NCI-H2227 treated with DMSO at 0.1 percent for 48 hours (cell line): Measurements from ENCODE around the gene DNLZ.

Experiments used
- DNase-seq: peaks from one replicate; lab custom pipeline; 2025; lab: John Stamatoyannopoulos, UW

DNLZ gene

GRCh38 chr9:136375096-136375495, 11.6 kb upstream of the DNLZ start:
- DNase-seq: no peak

DNA sequence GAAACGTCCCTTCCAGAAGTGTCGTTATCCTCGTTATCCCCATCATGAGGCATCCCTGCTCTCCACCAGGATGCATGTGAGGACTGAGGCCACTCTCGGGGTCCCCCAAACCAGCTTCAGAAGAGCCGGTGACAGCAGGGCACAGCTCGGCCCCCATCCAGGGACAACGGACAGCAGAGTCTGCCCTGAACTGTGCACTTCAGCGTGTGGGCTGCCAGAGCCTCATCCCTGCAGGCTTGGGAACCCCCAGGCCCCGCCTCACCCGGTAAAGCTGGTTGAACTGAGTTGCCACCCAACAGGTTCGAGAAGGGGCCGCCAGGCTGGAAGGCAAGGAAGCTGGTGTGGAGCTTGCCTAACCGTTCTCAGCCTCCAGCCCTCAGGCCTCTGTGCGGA, 10.6 kb upstream of the DNLZ start:
- DNase-seq: no peak

GRCh38 chr9:136373300-136374182, 10.0 kb upstream of the DNLZ start, which contains the start of gene CARD9:
TSS of gene CARD9 (minus strand) at chr9:136373669. CDS start at chr9:136372078, 1,591 bp downstream.
- no peak for DNase-seq

DNA sequence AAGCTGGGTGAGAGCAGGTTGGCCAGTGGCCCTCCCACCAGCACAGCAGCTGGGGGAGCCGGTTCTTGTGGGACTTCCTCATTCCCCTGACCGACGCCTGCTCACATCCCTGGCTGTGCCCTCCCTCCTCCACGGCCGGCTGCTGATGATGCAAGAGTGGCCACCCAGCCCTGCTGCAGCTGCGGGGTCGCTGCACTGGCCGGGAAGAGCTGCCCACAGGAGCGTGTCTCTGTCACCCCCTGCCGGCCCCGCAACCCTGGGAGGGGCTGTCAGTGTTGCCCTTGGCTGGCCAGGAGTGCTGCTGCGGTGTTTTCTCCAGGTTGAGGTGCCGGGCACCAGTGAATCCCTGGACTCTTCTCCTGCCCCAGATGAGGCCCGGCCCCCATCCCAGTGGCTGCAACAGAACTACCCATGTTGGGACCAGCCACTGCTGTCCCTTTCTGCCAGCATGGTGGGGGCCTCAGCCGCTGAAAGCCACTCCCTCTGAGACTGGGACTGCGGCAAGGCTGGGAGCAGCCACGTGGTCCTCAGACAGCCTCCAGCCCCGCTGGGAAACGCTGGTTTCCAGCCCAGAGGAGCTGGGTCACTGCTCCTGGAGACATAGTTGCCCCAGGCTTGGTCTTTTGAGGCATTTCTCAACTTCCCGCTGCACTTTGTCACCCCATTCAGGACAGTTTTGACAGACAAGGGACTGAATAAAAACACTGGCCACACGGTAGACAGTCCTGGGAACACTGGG, 9.2 kb upstream of the DNLZ start:
- DNase-seq: no peak

DNA sequence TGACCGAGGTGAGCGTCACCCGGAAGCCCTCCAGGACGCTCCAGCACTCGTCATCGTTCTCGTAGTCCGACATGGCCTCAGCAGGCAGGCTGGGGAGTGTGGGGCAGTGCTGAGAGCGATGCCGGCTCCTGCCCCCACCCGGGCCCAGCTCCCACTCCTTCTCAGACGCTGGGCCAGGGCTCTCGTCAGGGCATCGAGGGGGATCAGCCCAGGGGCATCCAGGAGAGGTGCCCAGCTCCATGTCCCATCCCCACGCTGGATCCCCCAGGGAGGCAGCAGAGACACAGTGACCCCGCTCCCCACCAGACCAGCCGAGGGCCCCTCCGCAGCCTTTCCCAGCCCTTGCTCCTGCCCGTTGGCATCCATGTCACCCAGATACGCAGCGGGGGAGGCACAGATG, 8.5 kb upstream of the DNLZ start:
- DNase-seq: no peak

- DNase-seq: no peak
These were observed 8.0 kb upstream of the DNLZ start for GRCh38 chr9:136371533-136371880.

- no peak for DNase-seq
These were observed 7.4 kb upstream of the DNLZ start for GRCh38 chr9:136370687-136371532.

GRCh38 chr9:136370037-136370436, 6.5 kb upstream of the DNLZ start:
- DNase-seq: no peak

DNA sequence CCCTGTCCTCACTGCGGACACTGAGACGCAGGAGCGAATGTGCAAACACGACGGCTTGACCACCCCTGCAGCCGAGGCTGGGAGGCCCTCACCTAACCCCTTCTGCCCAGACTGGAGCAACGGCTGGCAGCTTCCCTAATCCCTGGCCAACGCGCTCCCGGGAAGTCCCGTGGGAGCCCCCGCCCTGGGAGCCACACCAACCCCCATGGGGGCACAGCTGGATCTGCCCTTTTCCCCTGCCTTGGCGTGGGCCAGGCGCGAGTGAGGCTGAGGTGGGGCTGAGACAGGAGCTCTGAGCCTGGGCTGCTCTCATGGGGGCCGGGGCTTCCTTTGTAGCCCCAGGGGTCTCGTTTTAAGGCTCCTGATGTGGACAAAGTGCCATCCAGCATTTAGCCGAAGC, 4.6 kb upstream of the DNLZ start:
- no peak for DNase-seq

DNA sequence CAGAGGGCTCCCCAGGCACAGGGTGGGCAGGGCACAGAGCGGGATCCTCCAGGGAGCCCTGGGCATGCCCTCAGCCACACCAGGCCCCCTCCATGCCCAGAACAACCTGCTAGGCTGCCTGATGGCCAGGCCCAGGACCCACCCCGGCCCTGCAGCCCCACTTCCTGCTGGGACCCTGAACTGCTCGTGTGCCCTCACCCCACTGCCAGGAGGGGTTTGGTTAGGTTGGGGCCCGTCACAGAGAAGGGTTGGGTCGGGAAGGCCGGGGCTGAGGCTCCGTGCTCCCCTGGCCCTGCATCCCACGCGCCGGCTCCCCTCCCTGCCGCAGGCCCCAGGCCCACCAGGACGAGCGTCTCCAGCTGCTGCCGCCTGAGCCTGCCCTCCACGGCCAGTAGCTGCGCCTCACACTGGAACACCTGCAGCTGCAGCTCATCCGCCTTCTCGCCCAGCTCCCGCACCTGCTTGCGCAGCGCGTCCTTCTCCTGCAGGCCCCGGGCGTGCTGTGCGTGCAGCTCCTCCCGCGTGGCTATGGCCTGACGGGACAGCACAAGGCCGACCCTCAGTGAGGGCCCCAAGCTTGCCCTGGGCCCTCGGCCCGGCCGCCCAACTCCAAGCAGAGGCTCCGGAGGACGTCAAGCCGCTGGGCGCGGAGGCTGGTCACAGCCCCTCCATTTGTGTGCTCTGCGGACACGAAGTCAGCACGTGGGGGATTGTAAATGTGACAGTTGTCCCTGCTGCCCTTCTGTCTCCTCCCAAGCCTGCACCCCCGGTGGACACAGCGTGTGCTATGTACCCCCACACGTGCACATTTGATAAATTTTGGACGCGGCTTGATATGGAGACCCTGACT, 4.0 kb upstream of the DNLZ start:
- DNase-seq: no peak

DNA sequence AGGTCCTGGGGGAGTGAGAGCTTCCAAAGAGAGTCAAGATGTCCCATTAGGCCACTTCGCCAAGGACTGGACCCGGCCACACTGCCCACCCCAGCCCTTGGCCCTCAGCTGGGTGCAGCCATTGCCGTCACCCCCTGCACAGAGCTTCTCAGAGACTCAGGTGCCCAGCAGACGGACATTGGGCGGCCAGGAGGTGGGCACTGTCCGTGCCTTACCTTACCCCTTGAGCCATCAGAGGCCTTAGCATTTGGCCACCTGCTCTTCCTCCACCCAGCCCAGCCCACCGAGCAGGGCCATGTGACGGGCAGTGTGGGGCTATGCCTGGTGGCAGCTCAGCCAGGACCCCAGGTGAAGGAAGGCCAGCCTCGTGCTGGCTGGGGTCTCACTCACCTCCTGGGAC, 3.3 kb upstream of the DNLZ start:
- no peak for DNase-seq

GRCh38 chr9:136365775-136366222, 2.3 kb upstream of the DNLZ start:
- DNase-seq: no peak

DNA sequence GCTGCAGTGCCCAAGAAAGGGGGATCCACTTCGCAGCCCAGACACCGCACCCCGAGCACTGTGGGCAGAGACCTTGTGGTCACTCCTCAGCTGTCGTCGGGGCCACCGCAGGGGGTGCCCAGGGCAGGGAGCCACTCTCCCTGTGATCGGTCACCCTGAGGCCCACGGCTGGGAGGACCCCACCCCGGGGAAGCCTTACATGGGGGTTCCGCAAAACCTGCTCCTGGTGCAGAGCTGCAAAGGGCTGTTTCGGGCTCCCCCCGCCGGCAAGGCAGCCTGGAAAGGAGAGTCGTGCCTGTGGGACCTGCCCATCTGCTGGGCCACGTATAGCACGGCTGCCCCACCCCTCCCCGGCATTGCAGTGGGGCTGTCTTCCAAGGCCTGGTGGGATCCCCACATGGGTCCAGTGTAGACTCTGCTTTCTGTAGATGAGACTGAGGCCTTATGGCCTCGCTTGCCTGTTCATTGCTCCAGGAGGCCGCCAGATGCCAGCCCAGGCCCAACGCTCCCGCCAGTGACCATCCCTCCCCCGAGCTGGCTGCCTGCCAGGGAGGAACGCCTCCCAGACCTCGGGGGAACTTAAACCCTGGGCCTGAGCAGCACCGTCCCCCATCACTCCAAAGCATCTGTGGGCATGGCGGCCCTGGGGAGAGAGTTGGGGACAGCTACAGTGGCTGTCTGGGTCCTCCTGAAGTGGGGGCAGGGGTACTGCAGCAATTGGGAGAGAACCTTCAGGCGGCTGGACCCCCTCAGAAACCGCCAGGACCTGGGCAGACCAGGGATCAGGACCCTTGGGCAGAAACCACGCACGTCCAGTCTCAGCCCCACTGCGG, 1.6 kb upstream of the DNLZ start:
- DNase-seq: peak; percentile 10

- no peak for DNase-seq
These were observed 605 bp upstream of the DNLZ start for GRCh38 chr9:136363949-136364748.

DNA sequence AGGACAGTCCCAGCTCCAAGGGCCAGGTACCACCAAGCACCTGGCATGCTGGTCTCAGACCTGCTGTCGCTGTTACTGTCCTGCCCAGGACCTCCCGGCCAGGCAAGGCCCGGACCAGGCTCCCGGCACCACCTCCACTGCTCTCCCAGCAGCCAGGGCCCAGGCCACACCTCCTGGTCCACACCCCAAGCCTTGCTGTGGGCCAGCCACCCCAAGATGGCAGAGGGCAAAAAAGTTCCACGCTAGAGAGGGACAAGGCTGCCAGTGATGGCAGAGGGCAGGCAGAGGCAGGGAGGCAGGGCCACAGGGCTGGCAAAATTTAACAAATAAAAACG, 1.1 kb downstream of the DNLZ start:
- DNase-seq: no peak

GRCh38 chr9:136361754-136362449, 1.6 kb downstream of the DNLZ start:
- DNase-seq: no peak

- no peak for DNase-seq
These were observed 2.3 kb downstream of the DNLZ start for GRCh38 chr9:136361047-136361753.
